Gastrocnemius medialis (tissue), 4 donors: ENCODE data around the gene ZNF681. TPM values are rescaled to one million over a fixed set of nuclear protein-coding genes. Genes with fewer than 3 reads are reported as not detected.

Experiments
- ATAC-seq, 2 donors: fragments of 150-250 bp; one replicate each; pipeline ENCODE4 v1.9.1; 2016
- DNase-seq, 2 donors: peaks; one replicate each; pipeline ENCODE4 v3.0.0-alpha.2; 2019
- H3K27ac ChIP-seq, 4 donors: fragments of 200-600 bp; sonication (generic); 1 replicate in 1 of 4; 2 replicates in 3 of 4; pipeline ENCODE4 v1.5.1; 2016 to 2018; ENCODE audit warnings: mild to moderate bottlenecking in 2 of 4, moderate library complexity in 1 of 4
- H3K27me3 ChIP-seq, 3 donors: fragments of 200-600 bp; sonication (generic) in 2 of 3; 1 replicate in 1 of 3; 2 replicates in 2 of 3; pipeline versions ENCODE4 v1.5.1 to v1.6.0; 2016 to 2019; ENCODE audit warnings: mild to moderate bottlenecking in 1 of 3, moderate library complexity in 1 of 3
- H3K36me3 ChIP-seq, 2 donors: fragments of 200-600 bp; sonication (generic) in 1 of 2; one replicate each; pipeline ENCODE4 v1.5.1; 2017 to 2018
- H3K4me1 ChIP-seq, 2 donors: fragments of 200-600 bp; sonication (generic) in 1 of 2; one replicate each; pipeline ENCODE4 v1.5.1; 2016 to 2017; ENCODE audit warnings: mild to moderate bottlenecking in 2 of 2
- H3K4me3 ChIP-seq, 4 donors: fragments of 200-600 bp; sonication (generic) in 3 of 4; 1 replicate in 1 of 4; 2 replicates in 3 of 4; pipeline ENCODE4 v1.5.1; 2016 to 2019; ENCODE audit warnings: mild to moderate bottlenecking in 2 of 4
- H3K9me3 ChIP-seq, 3 donors: fragments of 200-600 bp; sonication (generic) in 2 of 3; 1 replicate in 1 of 3; 2 replicates in 2 of 3; pipeline ENCODE4 v1.5.1; 2016 to 2019
- CTCF ChIP-seq, 5 experiments: fragments of 450-650 bp in 3 of 5; fragments of 200-600 bp in 2 of 5; sonication (generic) in 2 of 5; IDR thresholded peaks in 4 of 5; conservative IDR thresholded peaks in 1 of 5; 1 replicate in 4 of 5; 2 replicates in 1 of 5; pipeline ENCODE4 v1.5.1; 2016 to 2019; ENCODE audit warnings: antibody characterized with exemption in 5 of 5, mild to moderate bottlenecking in 3 of 5, moderate library complexity in 3 of 5
- POLR2A ChIP-seq, 2 donors: fragments of 450-650 bp; IDR thresholded peaks; one replicate each; pipeline ENCODE4 v1.6.1; 2017; ENCODE audit warnings: antibody characterized with exemption in 2 of 2, mild to moderate bottlenecking in 2 of 2, moderate library complexity in 2 of 2
- in situ Hi-C, 4 donors: fragments of 200-750 bp; cut with MboI; loops; one replicate each; pipeline versions ENCODE4 v1.15.0 to v1.8.0; 2017; ENCODE audit warnings: low sequenced_read_pairs in 4 of 4
- intact Hi-C: fragments of 100-400 bp; cut with DNase I; formaldehyde crosslinking; loops from one replicate; pipeline ENCODE4 v1.15.1; 2023; ENCODE audit warnings: low total_unique reads
- total RNA-seq, 4 donors: library from RNA; depleted of rRNA; stranded (reverse); fragments of >200 nt; gene quantifications; one replicate each; pipeline versions ENCODE4 v1.1.0 to v1.2.3, GENCODE V29; 2016

The ZNF681 gene
- total RNA-seq, 4 donors from 2014 or later = 0.07 to 0.25 (median 0.19) TPM

GRCh38 chr19:23769691-23770468 lies 11.2 kb upstream of the ZNF681 start:
- Histone ChIP-seq H3K36me3 (no peaks in the 10 kb centered on the region), H3K27ac (no peak overlapping the region), H3K4me1 (no peaks in the 10 kb centered on the region), H3K4me3 (no peak overlapping the region), H3K9me3 (no peaks in the 10 kb centered on the region), H3K27me3 (no peaks in the 10 kb centered on the region)
- no peak for TF ChIP-seq CTCF (IDR thresholded peaks at IDR 0.05 in 4 of 5, conservative IDR thresholded peaks at IDR 0.05 in 1 of 5)
- no peak for TF ChIP-seq POLR2A (IDR thresholded peaks at IDR 0.05)
- DNase-seq (no peak), ATAC-seq (no peak)
- in situ Hi-C loops (no loop called here), intact Hi-C loops (no loop called here)

- Histone ChIP-seq H3K27ac (no peak overlapping the region), H3K9me3 (no peaks in the 10 kb centered on the region), H3K27me3 (no peaks in the 10 kb centered on the region), H3K36me3 (no peaks in the 10 kb centered on the region), H3K4me1 (no peaks in the 10 kb centered on the region), H3K4me3 (no peak overlapping the region)
- DNase-seq = no peak
- intact Hi-C loops = no loop called here
- in situ Hi-C loops = no loop called here
- no peak for ATAC-seq
- TF ChIP-seq CTCF (IDR thresholded peaks at IDR 0.05 in 4 of 5, conservative IDR thresholded peaks at IDR 0.05 in 1 of 5) = no peak
- no peak for TF ChIP-seq POLR2A (IDR thresholded peaks at IDR 0.05)
These were observed 8.3 kb upstream of the ZNF681 start for GRCh38 chr19:23766951-23767350.

- no peak for TF ChIP-seq POLR2A (IDR thresholded peaks at IDR 0.05)
- no peak for TF ChIP-seq CTCF (IDR thresholded peaks at IDR 0.05 in 4 of 5, conservative IDR thresholded peaks at IDR 0.05 in 1 of 5)
- DNase-seq (no peak), ATAC-seq (no peak)
- Histone ChIP-seq H3K36me3 (no peaks in the 10 kb centered on the region), H3K27ac (no peak overlapping the region), H3K4me1 (no peaks in the 10 kb centered on the region), H3K9me3 (no peaks in the 10 kb centered on the region), H3K4me3 (no peak overlapping the region), H3K27me3 (no peaks in the 10 kb centered on the region)
- intact Hi-C loops (no loop called here), in situ Hi-C loops (no loop called here)
These were observed 6.1 kb upstream of the ZNF681 start for GRCh38 chr19:23764781-23765180.

- intact Hi-C loops (no loop called here), in situ Hi-C loops (no loop called here)
- Histone ChIP-seq H3K4me3 (peak overlapping the region; percentile 58 to 67 (median 60)), H3K36me3 (no peaks in the 10 kb centered on the region), H3K4me1 (no peaks in the 10 kb centered on the region), H3K27me3 (no peaks in the 10 kb centered on the region), H3K9me3 (no peaks in the 10 kb centered on the region), H3K27ac (peak overlapping the region in 3 of 4 donors; percentile 21 to 31 (median 26))
- TF ChIP-seq POLR2A (IDR thresholded peaks at IDR 0.05) (no peak), CTCF (IDR thresholded peaks at IDR 0.05 in 4 of 5, conservative IDR thresholded peaks at IDR 0.05 in 1 of 5) (no peak)
- ATAC-seq = no peak
- peak; percentile 20 to 28 for DNase-seq
These were observed 4.4 kb upstream of the ZNF681 start for GRCh38 chr19:23762884-23763711.
